H9 (cell line): ENCODE results near the gene ADAM33. TPM values are rescaled to one million over a fixed set of nuclear protein-coding genes. Genes with fewer than 3 reads are reported as not detected.

Experiments used
- DNase-seq: peaks from one replicate; pipeline ENCODE4 v3.0.0-alpha.2; 2017
- H2AFZ ChIP-seq: one replicate; pipeline ENCODE4 v1.6.1; 2013; ENCODE audit warnings: mild to moderate bottlenecking, low read length, control low read depth, moderate library complexity
- H2AK5ac ChIP-seq: 2 replicates; pipeline ENCODE4 v1.6.1; 2013; ENCODE audit warnings: low read length, control low read depth, mixed read lengths; ENCODE audit not compliant: insufficient read length
- H2BK120ac ChIP-seq: one replicate; pipeline ENCODE4 v1.6.1; 2013; ENCODE audit warnings: low read depth, mild to moderate bottlenecking, low read length, control low read depth, inconsistent platforms; ENCODE audit not compliant: poor library complexity, severe bottlenecking
- H2BK12ac ChIP-seq: 2 replicates; pipeline ENCODE4 v1.6.1; 2013; ENCODE audit warnings: low read length, control low read depth, mixed read lengths, low read depth; ENCODE audit not compliant: insufficient read length
- H2BK15ac ChIP-seq: 2 replicates; pipeline ENCODE4 v1.6.1; 2013; ENCODE audit warnings: low read depth, low read length, control low read depth
- H2BK20ac ChIP-seq: one replicate; pipeline ENCODE4 v1.6.1; 2013; ENCODE audit warnings: low read depth, mild to moderate bottlenecking, low read length, control low read depth, inconsistent platforms; ENCODE audit not compliant: poor library complexity, severe bottlenecking
- H2BK5ac ChIP-seq: 2 replicates; pipeline ENCODE4 v1.6.1; 2013; ENCODE audit warnings: low read length, control low read depth, mixed read lengths; ENCODE audit not compliant: insufficient read length
- H3K14ac ChIP-seq: 2 replicates; pipeline ENCODE4 v1.6.1; 2013; ENCODE audit warnings: low read length, control low read depth; ENCODE audit not compliant: insufficient read depth
- H3K18ac ChIP-seq: 2 replicates; pipeline ENCODE4 v1.6.1; 2013; ENCODE audit warnings: low read depth, mild to moderate bottlenecking, mixed read lengths, low read length, control low read depth; ENCODE audit not compliant: insufficient read length
- H3K23ac ChIP-seq: 2 replicates; pipeline ENCODE4 v1.6.1; 2013; ENCODE audit warnings: low read length, control low read depth, mixed read lengths, low read depth; ENCODE audit not compliant: insufficient read length
- H3K23me2 ChIP-seq: 2 replicates; pipeline ENCODE4 v1.6.1; 2013; ENCODE audit warnings: low read depth, mild to moderate bottlenecking, mixed read lengths, low read length, control low read depth; ENCODE audit not compliant: insufficient read length, poor library complexity, severe bottlenecking
- H3K27ac ChIP-seq: 2 replicates; pipeline ENCODE4 v1.5.1; 2013; ENCODE audit warnings: low read length, control low read depth, mixed read lengths, low read depth; ENCODE audit not compliant: insufficient read length
- H3K27me3 ChIP-seq: 2 replicates; pipeline ENCODE4 v1.6.1; 2013; ENCODE audit warnings: low read length, control low read depth, inconsistent platforms; ENCODE audit not compliant: insufficient read depth
- H3K4ac ChIP-seq: 2 replicates; pipeline ENCODE4 v1.6.1; 2013; ENCODE audit warnings: low read depth, mild to moderate bottlenecking, control low read depth, inconsistent platforms, low read length, moderate library complexity
- H3K4me1 ChIP-seq: 2 replicates; pipeline ENCODE4 v1.6.1; 2013; ENCODE audit warnings: low read length, control low read depth, inconsistent platforms; ENCODE audit not compliant: insufficient read depth
- H3K4me2 ChIP-seq: 2 replicates; pipeline ENCODE4 v1.6.1; 2013; ENCODE audit warnings: low read length, control low read depth, mixed read lengths; ENCODE audit not compliant: insufficient read length, insufficient read depth
- H3K56ac ChIP-seq: 2 replicates; pipeline ENCODE4 v1.6.1; 2013; ENCODE audit warnings: low read depth, mild to moderate bottlenecking, mixed read lengths, low read length, control low read depth; ENCODE audit not compliant: insufficient read length
- H3K79me1 ChIP-seq: 2 replicates; pipeline ENCODE4 v1.6.1; 2013; ENCODE audit warnings: low read depth, mild to moderate bottlenecking, moderate library complexity, low read length, control low read depth, inconsistent platforms; ENCODE audit not compliant: insufficient read depth, poor library complexity, severe bottlenecking
- H3K79me2 ChIP-seq: 2 replicates; pipeline ENCODE4 v1.6.1; 2013; ENCODE audit warnings: low read length, control low read depth, inconsistent platforms; ENCODE audit not compliant: insufficient read depth
- H3K9ac ChIP-seq: 2 replicates; pipeline ENCODE4 v1.6.1; 2013; ENCODE audit warnings: low read length, control low read depth, mixed read lengths; ENCODE audit not compliant: insufficient read length; ENCODE audit errors: extremely low read depth
- H3K9me3 ChIP-seq: one replicate; pipeline ENCODE4 v1.6.1; 2013; ENCODE audit warnings: low read depth, low read length, inconsistent platforms; ENCODE audit not compliant: control insufficient read depth
- H3T11ph ChIP-seq: one replicate; pipeline ENCODE4 v1.6.1; 2013; ENCODE audit warnings: mild to moderate bottlenecking, low read length, control low read depth, inconsistent platforms
- H4K20me1 ChIP-seq: one replicate; pipeline ENCODE4 v1.6.1; 2013; ENCODE audit not compliant: control insufficient read depth, insufficient read length, insufficient read depth
- H4K5ac ChIP-seq: 2 replicates; pipeline ENCODE4 v1.6.1; 2013; ENCODE audit warnings: low read depth, mild to moderate bottlenecking, mixed read lengths, low read length, control low read depth; ENCODE audit not compliant: insufficient read length
- H4K8ac ChIP-seq: replicated peaks from 2 replicates; pipeline ENCODE4 v1.6.1; 2013; ENCODE audit warnings: low read length, control low read depth, mixed read lengths, low read depth; ENCODE audit not compliant: insufficient read length
- H4K91ac ChIP-seq: 2 replicates; pipeline ENCODE4 v1.6.1; 2013; ENCODE audit warnings: low read depth, mild to moderate bottlenecking, moderate library complexity, mixed read lengths, low read length, control low read depth; ENCODE audit not compliant: insufficient read length
- H3K27ac Mint-ChIP-seq, 3 experiments: 2 replicates in 2 of 3; 3 replicates in 1 of 3; pipeline ENCODE4 v1.8.0; 2020 to 2021; ENCODE audit warnings: mixed read lengths in 3 of 3, mild to moderate bottlenecking in 1 of 3, moderate library complexity in 1 of 3
- H3K27me3 Mint-ChIP-seq: 2 replicates; pipeline ENCODE4 v1.8.0; 2021; ENCODE audit warnings: low read depth, mild to moderate bottlenecking, moderate library complexity, mixed read lengths
- H3K36me3 Mint-ChIP-seq, 3 experiments: 2 replicates in 2 of 3; 3 replicates in 1 of 3; pipeline ENCODE4 v1.8.0; 2020 to 2021; ENCODE audit warnings: low read depth in 3 of 3, mixed read lengths in 3 of 3; ENCODE audit not compliant: insufficient read depth in 1 of 3
- H3K4me1 Mint-ChIP-seq, 2 experiments: 2 replicates each; pipeline ENCODE4 v1.8.0; 2020; ENCODE audit warnings: mixed read lengths in 2 of 2
- H3K4me3 Mint-ChIP-seq, 2 experiments: 2 replicates in 1 of 2; 3 replicates in 1 of 2; pipeline ENCODE4 v1.8.0; 2020 to 2021; ENCODE audit warnings: mild to moderate bottlenecking in 2 of 2, mixed read lengths in 2 of 2, moderate library complexity in 1 of 2
- H3K9me3 Mint-ChIP-seq, 2 experiments: 2 replicates in 1 of 2; 3 replicates in 1 of 2; pipeline ENCODE4 v1.8.0; 2020; ENCODE audit warnings: mild to moderate bottlenecking in 2 of 2, mixed read lengths in 2 of 2, moderate library complexity in 1 of 2
- WGBS: extraction: QIAGEN DNeasy Blood & Tissue Kit; methylation state at CpG from one replicate; pipeline ENCODE4 v1.1.7; 2013; ENCODE audit warnings: missing lambda C conversion rate, low lambda C conversion rate, mixed read lengths; ENCODE audit not compliant: insufficient read length; ENCODE audit errors: extremely low coverage; 5-methylcytosine and 5-hydroxymethylcytosine counted together
- total RNA-seq: library from RNA; stranded (reverse); gene quantifications from 2 replicates; pipeline ENCODE4 v1.2.1, GENCODE V29; 2021
- TF ChIP-seq, protein P1 (sequence below): fragments of 200-600 bp; sonication (generic); conservative IDR thresholded peaks from 3 replicates; pipeline ENCODE4 v1.8.0; 2021; ENCODE audit warnings: antibody characterized with exemption, mild to moderate bottlenecking

The ADAM33 gene
- total RNA-seq, 1 experiment from 2014 or later: 4.0 TPM

DNA sequence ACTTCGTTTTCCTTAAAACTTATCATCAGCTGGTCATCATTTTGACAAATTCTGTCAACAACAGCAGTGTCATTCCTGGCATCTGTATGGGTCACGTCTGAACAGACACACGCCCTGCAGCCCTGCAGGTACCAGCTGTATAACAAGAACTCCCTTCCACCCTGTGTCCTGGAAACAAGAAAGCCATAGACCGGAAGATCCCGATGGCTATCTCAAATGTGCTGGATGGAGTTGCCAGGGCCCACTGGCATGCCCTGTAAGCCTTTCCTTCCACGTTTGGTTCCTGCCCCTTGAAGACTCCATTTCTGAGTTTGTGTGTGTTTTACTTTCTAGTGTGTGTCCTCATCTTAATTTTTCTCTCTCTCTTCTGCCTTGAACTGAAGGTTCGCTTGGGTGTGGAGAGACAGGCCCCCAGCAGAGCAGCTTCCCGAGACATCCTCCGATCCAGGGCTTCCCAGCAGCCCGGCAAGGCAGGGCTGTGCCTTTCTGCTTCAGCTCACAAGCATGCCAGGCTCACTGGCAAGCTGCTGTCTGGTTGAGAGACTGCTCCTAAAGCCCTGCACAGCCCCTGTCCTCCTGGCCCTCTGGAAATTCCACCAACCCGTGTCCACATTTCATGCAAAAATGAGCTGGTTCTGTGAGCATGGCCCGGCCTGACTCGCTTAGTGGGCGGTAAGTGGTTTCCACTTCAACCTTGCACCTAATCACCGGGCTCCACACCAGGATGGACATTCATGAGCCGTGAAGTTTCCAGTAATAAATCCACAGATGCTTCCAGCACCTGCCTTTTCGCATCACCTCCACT is 27.3 kb downstream of the ADAM33 start:
- Histone ChIP-seq H2AK5ac (no peak overlapping the region), H3T11ph (no peak overlapping the region), H3K79me1 (no peaks in the 10 kb centered on the region), H4K5ac (no peak overlapping the region), H4K8ac (no peak overlapping the region), H4K91ac (no peak overlapping the region), H2AFZ (no peak overlapping the region), H3K14ac (no peak overlapping the region; the same call in 1 of the 2 replicates), H3K18ac (no peak overlapping the region), H3K27ac (no peak overlapping the region), H2BK12ac (no peak overlapping the region), H2BK20ac (no peak overlapping the region), H3K9me3 (no peaks in the 10 kb centered on the region), H3K4ac (no peak overlapping the region), H2BK15ac (no peak overlapping the region), H3K27me3 (no peaks in the 10 kb centered on the region), H3K23me2 (no peaks in the 10 kb centered on the region), H3K23ac (no peak overlapping the region), H3K4me2 (no peak overlapping the region), H2BK5ac (no peak overlapping the region), H2BK120ac (no peak overlapping the region), H3K4me1 (no peaks in the 10 kb centered on the region), H3K9ac (no peak overlapping the region), H3K79me2 (no peaks in the 10 kb centered on the region), H4K20me1 (no peaks in the 10 kb centered on the region), H3K56ac (no peak overlapping the region)
- no peak for DNase-seq
- Mint-ChIP-seq H3K27ac (peak overlapping the region in 1 of 3 experiments; percentile 41; a peak in 2 of 7 replicates), H3K36me3 (no peaks in the 10 kb centered on the region; a peak in 1 of 7 replicates), H3K27me3 (peaks cover 13% of the 10 kb centered on the region), H3K4me1 (peaks cover 13 to 18% of the 10 kb centered on the region in 2 experiments), H3K9me3 (no peaks in the 10 kb centered on the region), H3K4me3 (no peak overlapping the region)
- TF ChIP-seq, protein P1, sequence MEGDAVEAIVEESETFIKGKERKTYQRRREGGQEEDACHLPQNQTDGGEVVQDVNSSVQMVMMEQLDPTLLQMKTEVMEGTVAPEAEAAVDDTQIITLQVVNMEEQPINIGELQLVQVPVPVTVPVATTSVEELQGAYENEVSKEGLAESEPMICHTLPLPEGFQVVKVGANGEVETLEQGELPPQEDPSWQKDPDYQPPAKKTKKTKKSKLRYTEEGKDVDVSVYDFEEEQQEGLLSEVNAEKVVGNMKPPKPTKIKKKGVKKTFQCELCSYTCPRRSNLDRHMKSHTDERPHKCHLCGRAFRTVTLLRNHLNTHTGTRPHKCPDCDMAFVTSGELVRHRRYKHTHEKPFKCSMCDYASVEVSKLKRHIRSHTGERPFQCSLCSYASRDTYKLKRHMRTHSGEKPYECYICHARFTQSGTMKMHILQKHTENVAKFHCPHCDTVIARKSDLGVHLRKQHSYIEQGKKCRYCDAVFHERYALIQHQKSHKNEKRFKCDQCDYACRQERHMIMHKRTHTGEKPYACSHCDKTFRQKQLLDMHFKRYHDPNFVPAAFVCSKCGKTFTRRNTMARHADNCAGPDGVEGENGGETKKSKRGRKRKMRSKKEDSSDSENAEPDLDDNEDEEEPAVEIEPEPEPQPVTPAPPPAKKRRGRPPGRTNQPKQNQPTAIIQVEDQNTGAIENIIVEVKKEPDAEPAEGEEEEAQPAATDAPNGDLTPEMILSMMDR: no peak
- no CpG with 5 or more reads among the region's 17 CpGs for WGBS
